K562 (cell line): ENCODE measurements around the gene PNRC2. TPM values are rescaled to one million over a fixed set of nuclear protein-coding genes. Genes with fewer than 3 reads are reported as not detected.

Experiments used
- CBX1 ChIP-seq: sonication (generic); IDR thresholded peaks from 2 replicates; pipeline ENCODE4 v1.6.1; 2016; ENCODE audit warnings: antibody characterized with exemption, low read depth, mild to moderate bottlenecking
- ELF2 ChIP-seq: fragments of 250-450 bp; sonication (Bioruptor Pico); IDR thresholded peaks from 2 replicates; pipeline ENCODE4 v1.5.0; 2021; ENCODE audit warnings: mild to moderate bottlenecking
- MTA1 ChIP-seq: fragments of 450-650 bp; IDR thresholded peaks from 2 replicates; pipeline ENCODE4 v1.6.1; 2017; ENCODE audit warnings: borderline replicate concordance
- NELFE ChIP-seq: IDR thresholded peaks from 2 replicates; pipeline ENCODE4 v1.6.1; 2011; ENCODE audit warnings: mild to moderate bottlenecking; ENCODE audit not compliant: insufficient read depth, insufficient read length
- PHTF2 ChIP-seq: fragments of 250-450 bp; sonication (Bioruptor Pico); IDR thresholded peaks from 2 replicates; pipeline ENCODE4 v1.5.0; 2021; ENCODE audit warnings: mild to moderate bottlenecking
- polyA plus RNA-seq, 8 experiments: library from polyadenylated mRNA; depleted of rRNA in 4 of 8; stranded (reverse) in 5 of 8; unstranded in 3 of 8; fragments of >200 nt; fragmentation: Nextera tagmentation in 2 of 8; fragmentation: Illumina TruSeq in 1 of 8; extraction: Ambion mirVana in 2 of 8; extraction: Trizol in 1 of 8; gene quantifications; 2 replicates each; pipeline versions ENCODE4 v1.2.1 to v1.2.3, GENCODE V29; 2011 to 2014; ENCODE audit warnings: inconsistent platforms in 1 of 8, missing spikeins in 1 of 8
- total RNA-seq, 7 experiments: library from RNA; depleted of rRNA in 6 of 7; stranded (reverse); fragments of >200 nt in 6 of 7; fragmentation: Illumina TruSeq in 2 of 7; extraction: Trizol in 2 of 7; gene quantifications; 2 replicates each; pipeline versions ENCODE4 v1.2.1 to v1.2.3, GENCODE V29; 2011 to 2021; ENCODE audit warnings: low replicate concordance in 1 of 7
- TF ChIP-seq, protein P1 (sequence below): fragments of 450-650 bp; IDR thresholded peaks from 2 replicates; pipeline ENCODE4 v1.6.1; 2014; ENCODE audit warnings: low read depth, mild to moderate bottlenecking, moderate library complexity, borderline replicate concordance
- TF ChIP-seq, protein P2 (sequence below): IDR thresholded peaks from 2 replicates; pipeline ENCODE4 v1.6.1; 2011; ENCODE audit warnings: borderline replicate concordance, low read depth, mild to moderate bottlenecking, moderate library complexity, low read length; ENCODE audit not compliant: insufficient read depth, poor library complexity, severe bottlenecking

The PNRC2 gene
- total and polyA plus RNA-seq, 9 of the 15 experiments (the other 6 are each of a cell fraction or from before 2014, with no cell fraction given), result 127 to 303 (median 203) TPM

DNA sequence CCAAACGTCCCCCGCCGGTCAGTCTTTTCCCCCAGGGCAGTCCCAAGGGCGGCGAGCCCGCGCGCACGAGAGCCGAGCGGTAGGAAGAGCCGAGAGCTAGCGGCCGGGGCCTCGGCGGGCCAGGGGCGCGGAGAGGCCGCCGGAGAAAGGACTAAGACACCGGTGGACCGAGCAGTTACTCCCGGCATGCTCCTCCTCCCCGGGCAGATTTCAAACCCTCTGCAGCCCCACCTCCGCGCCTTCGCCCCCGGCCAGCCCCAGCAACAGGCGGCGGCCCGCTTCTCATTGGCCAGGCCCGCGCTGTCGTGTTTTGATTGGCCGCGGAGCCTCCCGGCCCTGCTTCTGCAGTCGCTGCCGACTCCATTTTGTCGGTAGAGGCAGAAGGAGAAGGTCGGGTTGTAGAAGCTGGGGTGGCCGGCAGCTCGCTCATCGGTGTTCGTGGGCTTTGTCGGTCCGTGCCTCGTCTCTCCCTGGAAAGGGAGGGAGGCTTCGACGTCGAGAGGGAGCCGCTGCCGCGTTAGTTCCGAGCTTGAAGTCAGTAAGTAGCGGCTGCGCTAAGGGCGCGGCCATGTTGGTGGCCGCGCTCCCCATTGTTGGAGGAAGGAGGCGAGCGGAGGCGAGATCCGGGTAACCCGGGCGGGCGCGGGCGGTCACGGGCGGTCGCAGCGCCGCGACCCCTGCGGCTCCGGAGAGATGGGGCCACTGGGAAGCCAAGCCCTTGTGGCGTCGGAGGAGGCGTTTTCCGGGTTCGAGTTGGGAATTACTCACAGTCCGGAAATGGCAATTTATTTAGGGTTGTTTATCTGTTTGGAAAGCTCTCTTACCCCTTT is at the start of gene PNRC2 (continued):
- TF ChIP-seq ELF2 (CRISPR knock-in tag) (peak; percentile 71; the same call in 1 of the 2 replicates), NELFE (no peak), CBX1 (peak; percentile 82; the same call in 1 of the 2 replicates), PHTF2 (CRISPR knock-in tag) (no peak), MTA1 (peak; percentile 53; the same call in 1 of the 2 replicates)
- TF ChIP-seq, protein P1, sequence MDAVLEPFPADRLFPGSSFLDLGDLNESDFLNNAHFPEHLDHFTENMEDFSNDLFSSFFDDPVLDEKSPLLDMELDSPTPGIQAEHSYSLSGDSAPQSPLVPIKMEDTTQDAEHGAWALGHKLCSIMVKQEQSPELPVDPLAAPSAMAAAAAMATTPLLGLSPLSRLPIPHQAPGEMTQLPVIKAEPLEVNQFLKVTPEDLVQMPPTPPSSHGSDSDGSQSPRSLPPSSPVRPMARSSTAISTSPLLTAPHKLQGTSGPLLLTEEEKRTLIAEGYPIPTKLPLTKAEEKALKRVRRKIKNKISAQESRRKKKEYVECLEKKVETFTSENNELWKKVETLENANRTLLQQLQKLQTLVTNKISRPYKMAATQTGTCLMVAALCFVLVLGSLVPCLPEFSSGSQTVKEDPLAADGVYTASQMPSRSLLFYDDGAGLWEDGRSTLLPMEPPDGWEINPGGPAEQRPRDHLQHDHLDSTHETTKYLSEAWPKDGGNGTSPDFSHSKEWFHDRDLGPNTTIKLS, result no peak
- TF ChIP-seq, protein P2, sequence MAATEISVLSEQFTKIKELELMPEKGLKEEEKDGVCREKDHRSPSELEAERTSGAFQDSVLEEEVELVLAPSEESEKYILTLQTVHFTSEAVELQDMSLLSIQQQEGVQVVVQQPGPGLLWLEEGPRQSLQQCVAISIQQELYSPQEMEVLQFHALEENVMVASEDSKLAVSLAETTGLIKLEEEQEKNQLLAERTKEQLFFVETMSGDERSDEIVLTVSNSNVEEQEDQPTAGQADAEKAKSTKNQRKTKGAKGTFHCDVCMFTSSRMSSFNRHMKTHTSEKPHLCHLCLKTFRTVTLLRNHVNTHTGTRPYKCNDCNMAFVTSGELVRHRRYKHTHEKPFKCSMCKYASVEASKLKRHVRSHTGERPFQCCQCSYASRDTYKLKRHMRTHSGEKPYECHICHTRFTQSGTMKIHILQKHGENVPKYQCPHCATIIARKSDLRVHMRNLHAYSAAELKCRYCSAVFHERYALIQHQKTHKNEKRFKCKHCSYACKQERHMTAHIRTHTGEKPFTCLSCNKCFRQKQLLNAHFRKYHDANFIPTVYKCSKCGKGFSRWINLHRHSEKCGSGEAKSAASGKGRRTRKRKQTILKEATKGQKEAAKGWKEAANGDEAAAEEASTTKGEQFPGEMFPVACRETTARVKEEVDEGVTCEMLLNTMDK, result no peak
- TF ChIP-seq, all 486 proteins: peak for 197
